ENCODE measurements around the gene DAPP1.

DNA sequence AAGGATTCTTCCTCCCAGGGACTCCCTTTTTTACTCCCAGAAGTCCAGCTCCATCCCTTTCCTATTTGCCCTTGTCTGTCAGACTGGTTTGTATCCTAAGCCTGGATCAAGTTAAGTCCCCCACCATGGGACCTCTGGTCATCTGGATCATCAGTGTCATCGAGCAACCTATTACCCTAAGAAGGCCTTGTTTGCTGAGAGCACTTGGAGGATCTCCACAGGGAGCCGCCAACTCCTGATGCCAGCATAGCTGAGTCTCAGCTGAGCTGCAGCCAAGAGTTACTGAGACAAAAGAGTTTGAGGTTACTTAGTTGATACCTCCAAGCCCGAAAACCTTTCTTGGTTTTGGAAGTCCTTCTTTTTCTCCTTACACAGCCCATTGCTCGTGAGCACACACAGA is 10.1 kb upstream of the DAPP1 start:
- TF ChIP-seq POLR2A (IDR thresholded peaks at IDR 0.05; ENCODE audit: low read depth, low read length), result no peak
- no peak for TF ChIP-seq POLR2AphosphoS5 (IDR thresholded peaks at IDR 0.05; ENCODE audit: low read depth, low read length)
